H1 (cell line): ENCODE data around the gene MRTFA.

Source experiments
- CHD1 ChIP-seq: IDR thresholded peaks from 2 replicates; pipeline ENCODE4 v1.6.1; 2012; ENCODE audit warnings: low read depth, low read length, improper control_type of control experiment
- CTCF ChIP-seq, 3 experiments: IDR thresholded peaks; 1 replicate in 2 of 3; 2 replicates in 1 of 3; pipeline versions ENCODE4 v1.5.1 to v1.6.1; 2011; ENCODE audit warnings: low read length in 3 of 3, mild to moderate bottlenecking in 3 of 3, inconsistent platforms in 2 of 3, low read depth in 1 of 3, moderate library complexity in 1 of 3; ENCODE audit not compliant: insufficient read depth in 1 of 3; ENCODE audit errors: control extremely low read depth in 1 of 3
- EZH2 ChIP-seq: fragments of 200-600 bp; sonication (generic); IDR thresholded peaks from 2 replicates; pipeline ENCODE4 v1.7.1; 2012; ENCODE audit warnings: low read depth, mild to moderate bottlenecking, moderate library complexity, low read length, inconsistent platforms; ENCODE audit not compliant: severe bottlenecking
- POLR2A ChIP-seq, 2 experiments: IDR thresholded peaks; 1 replicate in 1 of 2; 2 replicates in 1 of 2; pipeline ENCODE4 v1.6.1; 2011; ENCODE audit warnings: low read depth in 2 of 2, low read length in 2 of 2, mild to moderate bottlenecking in 2 of 2; ENCODE audit errors: control extremely low read depth in 1 of 2
- RAD21 ChIP-seq, 2 experiments: IDR thresholded peaks in 1 of 2; conservative IDR thresholded peaks in 1 of 2; 2 replicates each; pipeline ENCODE4 v1.6.1; 2011; ENCODE audit warnings: low read depth in 2 of 2, low read length in 2 of 2, improper control_type of control experiment in 1 of 2, inconsistent platforms in 1 of 2, mild to moderate bottlenecking in 1 of 2, moderate library complexity in 1 of 2
- TCF12 ChIP-seq: IDR thresholded peaks from 2 replicates; pipeline ENCODE4 v1.6.1; 2011; ENCODE audit warnings: low read depth, mild to moderate bottlenecking, low read length

- TF ChIP-seq CTCF (IDR thresholded peaks at IDR 0.05; ENCODE audit: control extremely low read depth in 1 of 3, insufficient read depth in 1 of 3, low read depth in 1 of 3, low read length in 3 of 3) (no peak), POLR2A (IDR thresholded peaks at IDR 0.05; ENCODE audit: control extremely low read depth in 1 of 2, low read depth in 2 of 2, low read length in 2 of 2) (no peak), RAD21 (IDR thresholded peaks at IDR 0.05 in 1 of 2, conservative IDR thresholded peaks at IDR 0.05 in 1 of 2; ENCODE audit: low read depth in 2 of 2, low read length in 2 of 2) (no peak), CHD1 (no peak), TCF12 (no peak), EZH2 (no peak)
These were observed 243.9 kb downstream of the MRTFA start for GRCh38 chr22:40392618-40393017.
